ENCODE measurements around the gene LZTR1.
"Not testable (repeated sequence)": the region's sequence is repeated elsewhere in the genome, so short reads cannot be mapped to it uniquely, and the experiment has no call there.

- not testable (repeated sequence) for TF ChIP-seq EZH2phosphoT487 (IDR thresholded peaks at IDR 0.05; ENCODE audit: borderline replicate concordance, low read depth); TEAD4 (IDR thresholded peaks at IDR 0.05; ENCODE audit: borderline replicate concordance, insufficient read depth); CHD2 (IDR thresholded peaks at IDR 0.05; ENCODE audit: low read length, partially characterized antibody); PBX3 (IDR thresholded peaks at IDR 0.05); CTCF (IDR thresholded peaks at IDR 0.05); REST (IDR thresholded peaks at IDR 0.05; ENCODE audit: low read depth, low read length); YY1 (IDR thresholded peaks at IDR 0.05; ENCODE audit: low read depth); TAF1 (IDR thresholded peaks at IDR 0.05; ENCODE audit: borderline replicate concordance, low read depth, low read length); RAD21 (IDR thresholded peaks at IDR 0.05; ENCODE audit: low read length); TCF12 (IDR thresholded peaks at IDR 0.05); SIN3A (IDR thresholded peaks at IDR 0.05; ENCODE audit: borderline replicate concordance, low read depth, low read length); EP300 (IDR thresholded peaks at IDR 0.05; ENCODE audit: borderline replicate concordance in 1 of 2, low read depth in 1 of 2, low read length in 1 of 2); POLR2AphosphoS5 (IDR thresholded peaks at IDR 0.05; ENCODE audit: low read depth, low read length)
- TF ChIP-seq, protein P1, sequence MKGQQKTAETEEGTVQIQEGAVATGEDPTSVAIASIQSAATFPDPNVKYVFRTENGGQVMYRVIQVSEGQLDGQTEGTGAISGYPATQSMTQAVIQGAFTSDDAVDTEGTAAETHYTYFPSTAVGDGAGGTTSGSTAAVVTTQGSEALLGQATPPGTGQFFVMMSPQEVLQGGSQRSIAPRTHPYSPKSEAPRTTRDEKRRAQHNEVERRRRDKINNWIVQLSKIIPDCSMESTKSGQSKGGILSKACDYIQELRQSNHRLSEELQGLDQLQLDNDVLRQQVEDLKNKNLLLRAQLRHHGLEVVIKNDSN (IDR thresholded peaks at IDR 0.05; ENCODE audit: borderline replicate concordance, low read depth), result not testable (repeated sequence)
Observed at GRCh38 chr22:21048448-21048847, 66.4 kb downstream of the LZTR1 start.

Measured in SK-N-SH (cell line).